NCI-H1694 treated with DMSO at 0.1 percent for 48 hours (cell line): Measurements from ENCODE around the gene SH3TC1.
A peak's percentile ranks its signal among the peaks of the same experiment; 100 is the strongest.

Experiments
- DNase-seq: peaks from one replicate; lab custom pipeline; 2025; lab: John Stamatoyannopoulos, UW

The SH3TC1 gene

GRCh38 chr4:8242782-8243560, 43.9 kb downstream of the SH3TC1 start:
- no peak for DNase-seq

- DNase-seq: no peak
These were observed 45.1 kb downstream of the SH3TC1 start for GRCh38 chr4:8244001-8244757.

GRCh38 chr4:8244931-8245460, 45.9 kb downstream of the SH3TC1 start:
- no peak for DNase-seq

GRCh38 chr4:8245884-8246833, 47.1 kb downstream of the SH3TC1 start:
- DNase-seq: no peak

GRCh38 chr4:8247047-8247930, 48.2 kb downstream of the SH3TC1 start:
- no peak for DNase-seq

GRCh38 chr4:8248091-8248490, 49.0 kb downstream of the SH3TC1 start:
- no peak for DNase-seq

- DNase-seq: no peak
These were observed 51.1 kb downstream of the SH3TC1 start for GRCh38 chr4:8250227-8250626.

GRCh38 chr4:8250637-8251036, 51.5 kb downstream of the SH3TC1 start:
- no peak for DNase-seq

- DNase-seq: no peak
These were observed 52.2 kb downstream of the SH3TC1 start for GRCh38 chr4:8251110-8251883.

GRCh38 chr4:8252301-8253173, 53.4 kb downstream of the SH3TC1 start:
- no peak for DNase-seq

- DNase-seq: no peak
These were observed 55.0 kb downstream of the SH3TC1 start for GRCh38 chr4:8254076-8254475.

GRCh38 chr4:8255698-8256441, 56.8 kb downstream of the SH3TC1 start:
- DNase-seq: peak; percentile 29

- no peak for DNase-seq
These were observed 58.8 kb downstream of the SH3TC1 start for GRCh38 chr4:8257854-8258253.

GRCh38 chr4:8258552-8259212, 59.6 kb downstream of the SH3TC1 start:
- DNase-seq: no peak

GRCh38 chr4:8259743-8260430, 60.8 kb downstream of the SH3TC1 start:
- DNase-seq: no peak

- DNase-seq: no peak
These were observed 61.6 kb downstream of the SH3TC1 start for GRCh38 chr4:8260656-8261111.

- DNase-seq: no peak
These were observed 62.9 kb downstream of the SH3TC1 start for GRCh38 chr4:8261851-8262535.
